Endodermal cell (in vitro differentiated cells): ENCODE data around the gene OXT. TPM values are rescaled to one million over a fixed set of nuclear protein-coding genes. Genes with fewer than 3 reads are reported as not detected.

Experiments
- DNase-seq: peaks from one replicate; pipeline ENCODE4 v3.0.0-alpha.2; 2017
- H3K27ac ChIP-seq: 2 replicates; pipeline ENCODE4 v1.5.1; 2013; ENCODE audit warnings: mild to moderate bottlenecking, low read depth, low read length, moderate library complexity
- H3K27me3 ChIP-seq: 2 replicates; pipeline ENCODE4 v1.6.1; 2013; ENCODE audit warnings: mild to moderate bottlenecking, low read length, moderate library complexity; ENCODE audit not compliant: insufficient read depth, control insufficient read depth, poor library complexity, severe bottlenecking
- H3K36me3 ChIP-seq: 2 replicates; pipeline ENCODE4 v1.7.0; 2013; ENCODE audit warnings: mild to moderate bottlenecking, low read length, moderate library complexity; ENCODE audit not compliant: control insufficient read depth, insufficient read depth
- H3K4me1 ChIP-seq: one replicate; pipeline ENCODE4 v1.7.0; 2013; ENCODE audit warnings: low read length; ENCODE audit not compliant: control insufficient read depth, insufficient read depth
- H3K4me3 ChIP-seq: 2 replicates; pipeline ENCODE4 v1.5.1; 2013; ENCODE audit warnings: mild to moderate bottlenecking, low read length, moderate library complexity
- H3K9ac ChIP-seq: 2 replicates; pipeline ENCODE4 v1.6.1; 2013; ENCODE audit warnings: mild to moderate bottlenecking, low read length, moderate library complexity; ENCODE audit not compliant: poor library complexity, severe bottlenecking; ENCODE audit errors: extremely low read depth
- H3K9me3 ChIP-seq: 2 replicates; pipeline ENCODE4 v1.6.1; 2013; ENCODE audit warnings: mild to moderate bottlenecking, low read length, moderate library complexity; ENCODE audit not compliant: control insufficient read depth
- H3K27ac Mint-ChIP-seq: 2 replicates; pipeline ENCODE4 v1.8.0; 2020; ENCODE audit warnings: mixed read lengths
- H3K27me3 Mint-ChIP-seq: 2 replicates; pipeline ENCODE4 v1.8.0; 2021; ENCODE audit warnings: mild to moderate bottlenecking, mixed read lengths; ENCODE audit not compliant: insufficient read depth
- H3K36me3 Mint-ChIP-seq: 2 replicates; pipeline ENCODE4 v1.8.0; 2020; ENCODE audit warnings: low read depth, mixed read lengths
- H3K4me1 Mint-ChIP-seq: 2 replicates; pipeline ENCODE4 v1.8.0; 2020; ENCODE audit warnings: mixed read lengths
- H3K4me3 Mint-ChIP-seq: 2 replicates; pipeline ENCODE4 v1.8.0; 2020; ENCODE audit warnings: mild to moderate bottlenecking, moderate library complexity, mixed read lengths
- H3K9me3 Mint-ChIP-seq: 2 replicates; pipeline ENCODE4 v1.8.0; 2020; ENCODE audit warnings: mild to moderate bottlenecking, mixed read lengths
- WGBS, 2 experiments: methylation state at CpG; one replicate each; pipeline versions ENCODE4 v1.1.5 to v1.1.7; 2013; ENCODE audit warnings: missing lambda C conversion rate in 2 of 2, mixed read lengths in 1 of 2; ENCODE audit not compliant: insufficient coverage in 1 of 2, insufficient read length in 1 of 2; 5-methylcytosine and 5-hydroxymethylcytosine counted together
- total RNA-seq, 2 donors: library from RNA; stranded (reverse); fragmentation: NEBNext Ultra II Directional in 1 of 2; extraction: Animal tissue kit (Norgen Biotek cat#: 25700) in 1 of 2; gene quantifications; 2 replicates in 1 of 2; 3 replicates in 1 of 2; pipeline ENCODE4 v1.2.1, GENCODE V29; 2021
- TF ChIP-seq, protein P1 (sequence below): fragments of 200-600 bp; sonication (generic); conservative IDR thresholded peaks from 2 replicates; pipeline ENCODE4 v1.5.0; 2021; ENCODE audit warnings: antibody characterized with exemption, mild to moderate bottlenecking

Gene OXT
- total RNA-seq, 2 donors from 2014 or later: not detected

DNA sequence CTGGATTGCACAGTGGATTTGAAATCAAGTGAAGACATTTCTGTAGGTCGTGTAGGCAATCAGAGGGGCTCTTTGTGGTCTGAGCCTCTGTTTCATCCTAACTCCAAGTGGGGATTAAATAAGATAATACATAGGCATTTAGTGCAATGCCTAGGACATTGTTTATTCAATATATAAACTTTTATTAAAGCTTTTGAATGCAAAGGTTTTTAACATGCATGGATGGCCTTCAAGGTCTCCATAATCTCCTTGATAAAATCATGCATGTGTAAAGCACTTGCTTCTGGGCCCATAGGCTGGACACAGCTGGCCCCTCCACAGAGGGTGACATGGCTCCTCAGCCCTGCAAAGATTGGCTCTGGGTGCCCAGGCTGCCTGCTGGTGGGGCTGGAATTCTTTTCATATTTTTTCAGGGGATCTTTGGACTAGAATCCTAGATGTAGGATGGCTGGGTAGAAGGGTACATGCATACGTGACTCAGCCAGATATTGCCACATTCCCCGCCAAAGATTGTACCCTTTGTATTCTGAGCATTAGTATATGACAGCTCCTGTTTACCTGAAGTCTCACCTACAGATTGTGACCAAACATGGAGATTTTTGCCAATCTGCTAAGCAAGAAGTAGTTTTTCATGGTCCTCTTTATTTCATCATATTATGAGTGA, 32.1 kb downstream of the OXT start:
- no peaks in the 10 kb centered on the region for H3K9me3 ChIP-seq
- no peaks in the 10 kb centered on the region for H3K36me3 ChIP-seq
- H3K9ac ChIP-seq: no peak overlapping the region
- TF ChIP-seq, protein P1, sequence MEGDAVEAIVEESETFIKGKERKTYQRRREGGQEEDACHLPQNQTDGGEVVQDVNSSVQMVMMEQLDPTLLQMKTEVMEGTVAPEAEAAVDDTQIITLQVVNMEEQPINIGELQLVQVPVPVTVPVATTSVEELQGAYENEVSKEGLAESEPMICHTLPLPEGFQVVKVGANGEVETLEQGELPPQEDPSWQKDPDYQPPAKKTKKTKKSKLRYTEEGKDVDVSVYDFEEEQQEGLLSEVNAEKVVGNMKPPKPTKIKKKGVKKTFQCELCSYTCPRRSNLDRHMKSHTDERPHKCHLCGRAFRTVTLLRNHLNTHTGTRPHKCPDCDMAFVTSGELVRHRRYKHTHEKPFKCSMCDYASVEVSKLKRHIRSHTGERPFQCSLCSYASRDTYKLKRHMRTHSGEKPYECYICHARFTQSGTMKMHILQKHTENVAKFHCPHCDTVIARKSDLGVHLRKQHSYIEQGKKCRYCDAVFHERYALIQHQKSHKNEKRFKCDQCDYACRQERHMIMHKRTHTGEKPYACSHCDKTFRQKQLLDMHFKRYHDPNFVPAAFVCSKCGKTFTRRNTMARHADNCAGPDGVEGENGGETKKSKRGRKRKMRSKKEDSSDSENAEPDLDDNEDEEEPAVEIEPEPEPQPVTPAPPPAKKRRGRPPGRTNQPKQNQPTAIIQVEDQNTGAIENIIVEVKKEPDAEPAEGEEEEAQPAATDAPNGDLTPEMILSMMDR: no peak
- Mint-ChIP-seq H3K36me3 (no peaks in the 10 kb centered on the region), H3K27me3 (no peaks in the 10 kb centered on the region), H3K4me1 (no peaks in the 10 kb centered on the region), H3K27ac (no peak overlapping the region), H3K9me3 (no peaks in the 10 kb centered on the region), H3K4me3 (no peak overlapping the region)
- H3K27ac ChIP-seq: no peak overlapping the region
- DNase-seq: no peak
- no peak overlapping the region for H3K4me3 ChIP-seq
- 92 to 93% methylated on average over 2 to 3 of the region's 3 CpGs for WGBS, 2 experiments
- H3K27me3 ChIP-seq: no peaks in the 10 kb centered on the region
- H3K4me1 ChIP-seq: no peaks in the 10 kb centered on the region

DNA sequence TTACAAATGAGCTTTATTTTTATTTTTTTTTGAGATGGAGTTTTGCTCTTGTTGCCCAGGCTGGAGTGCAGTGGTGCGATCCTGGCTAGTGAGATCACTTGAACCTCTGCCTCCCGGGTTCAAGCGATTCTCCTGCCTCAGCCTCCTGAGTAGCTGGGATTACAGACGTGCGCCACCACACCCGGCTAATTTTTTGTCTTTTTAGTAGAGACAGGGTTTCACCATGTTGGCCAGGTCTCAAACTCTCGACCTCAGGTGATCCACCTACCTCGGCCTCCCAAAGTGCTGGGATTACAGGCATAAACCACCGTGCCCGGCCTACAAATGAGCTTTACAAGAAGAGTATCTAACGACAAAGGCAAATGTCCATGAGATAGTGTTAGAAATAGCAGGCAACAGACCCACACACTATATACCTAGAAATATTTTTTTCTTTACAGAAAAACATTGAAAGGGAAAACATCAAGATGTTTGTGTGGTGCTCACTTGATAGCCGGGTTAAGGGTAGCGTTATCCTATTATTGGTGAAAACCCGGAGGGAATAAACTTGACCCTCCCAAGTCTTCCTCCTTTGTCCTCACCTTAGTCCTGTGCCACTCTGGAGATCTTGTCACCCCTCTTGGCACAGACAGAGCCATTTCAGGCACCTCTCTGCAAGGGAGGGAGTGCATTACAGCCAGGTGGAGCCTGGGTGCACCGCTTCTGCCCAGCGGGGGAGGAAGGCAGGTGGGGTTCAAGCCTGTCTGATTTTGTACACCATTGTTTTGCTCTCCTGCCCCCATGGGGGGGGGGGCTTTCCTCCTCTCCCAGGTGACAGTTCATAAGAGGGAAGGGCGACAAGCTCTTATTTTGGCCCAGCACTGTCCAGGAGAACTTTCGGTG, 34.1 kb downstream of the OXT start:
- H3K36me3 Mint-ChIP-seq: no peaks in the 10 kb centered on the region
- H3K4me1 Mint-ChIP-seq: no peaks in the 10 kb centered on the region
- no peak overlapping the region for H3K4me3 Mint-ChIP-seq
- H3K27ac ChIP-seq: no peak overlapping the region
- peak overlapping the region; percentile 39 for H3K27ac Mint-ChIP-seq
- no peaks in the 10 kb centered on the region for H3K4me1 ChIP-seq
- H3K4me3 ChIP-seq: no peak overlapping the region
- DNase-seq: no peak
- H3K36me3 ChIP-seq: no peaks in the 10 kb centered on the region
- H3K9me3 Mint-ChIP-seq: no peaks in the 10 kb centered on the region
- H3K9me3 ChIP-seq: no peaks in the 10 kb centered on the region
- H3K27me3 ChIP-seq: no peaks in the 10 kb centered on the region
- TF ChIP-seq, protein P1: peak; percentile 10
- no peak overlapping the region for H3K9ac ChIP-seq
- 92 to 96% methylated on average over 10 to 16 of the region's 18 CpGs for WGBS, 2 experiments
- H3K27me3 Mint-ChIP-seq: no peaks in the 10 kb centered on the region

DNA sequence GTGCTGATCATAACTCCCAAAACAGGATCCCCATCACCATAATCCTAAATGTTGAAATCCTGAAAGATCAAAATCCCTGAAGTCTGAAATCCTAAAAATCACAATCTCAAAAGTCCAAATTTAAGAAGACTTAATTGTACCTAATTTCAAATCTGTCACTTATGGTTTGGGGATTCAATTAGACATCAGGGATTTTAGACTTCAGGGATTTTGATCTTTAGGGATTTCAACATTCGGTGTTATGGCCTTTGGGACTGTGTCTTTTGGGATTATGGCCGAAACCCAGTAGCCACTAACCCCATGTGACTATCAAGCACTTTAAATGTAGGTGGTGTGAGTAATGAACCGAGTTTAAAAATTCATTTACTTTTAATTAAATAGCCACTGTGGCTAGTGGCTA, 34.8 kb downstream of the OXT start:
- TF ChIP-seq, protein P1: no peak
- no peak overlapping the region for H3K4me3 ChIP-seq
- no peak for DNase-seq
- H3K9me3 ChIP-seq: no peaks in the 10 kb centered on the region
- no peaks in the 10 kb centered on the region for H3K27me3 ChIP-seq
- H3K36me3 Mint-ChIP-seq: no peaks in the 10 kb centered on the region
- no peak overlapping the region for H3K4me3 Mint-ChIP-seq
- no peaks in the 10 kb centered on the region for H3K9me3 Mint-ChIP-seq
- H3K4me1 Mint-ChIP-seq: no peaks in the 10 kb centered on the region
- no peaks in the 10 kb centered on the region for H3K4me1 ChIP-seq
- no peaks in the 10 kb centered on the region for H3K27me3 Mint-ChIP-seq
- 88 to 100% methylated on average over 1 of the region's 3 CpGs for WGBS, 2 experiments
- H3K27ac ChIP-seq: no peak overlapping the region
- H3K27ac Mint-ChIP-seq: no peak overlapping the region
- H3K36me3 ChIP-seq: no peaks in the 10 kb centered on the region
- H3K9ac ChIP-seq: no peak overlapping the region
